ENCODE measurements around the gene C14orf132. TPM values are rescaled to one million over a fixed set of nuclear protein-coding genes. Genes with fewer than 3 reads are reported as not detected.

C14orf132 gene
- total and polyA plus RNA-seq, 2 donors (not counting 1 experiment from before 2014, with no cell fraction given), result 0.30 to 0.85 TPM

DNA sequence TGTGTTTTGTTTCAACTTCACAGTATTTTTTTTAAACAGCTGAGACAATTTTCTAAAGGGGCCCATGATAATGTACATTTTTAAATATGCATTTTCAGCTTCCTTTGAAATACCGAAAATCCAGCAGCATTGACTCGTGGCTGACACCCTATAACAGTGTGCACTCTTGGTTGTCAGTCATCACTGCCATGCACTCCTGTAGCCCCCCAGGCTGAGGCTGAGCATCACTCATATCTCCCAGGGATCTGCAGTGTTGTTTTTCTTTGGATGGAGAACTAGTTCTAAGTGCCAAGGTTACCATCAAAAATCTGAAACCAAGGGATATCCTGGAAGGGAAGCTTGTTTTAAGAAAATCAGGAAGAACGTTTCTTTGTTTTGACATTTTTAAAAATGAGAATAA lies 81.2 kb downstream of the C14orf132 start:
- Mint-ChIP-seq H3K4me3 (no peak overlapping the region), H3K9me3 (ENCODE audit: insufficient read depth) (peaks cover 2% of the 10 kb centered on the region), H3K27ac (no peak overlapping the region), H3K4me1 (peaks cover 17% of the 10 kb centered on the region), H3K27me3 (peaks cover 9% of the 10 kb centered on the region)
- Histone ChIP-seq H3K4me2 (replicated peaks; ENCODE audit: low read depth, low read length, poor library complexity, severe bottlenecking) (no peak overlapping the region), H3K36me3 (replicated peaks in 1 of 2; ENCODE audit: control extremely low read depth in 1 of 2, control insufficient read depth in 1 of 2, extremely low read depth in 1 of 2, insufficient read depth in 2 of 2, low read length in 1 of 2) (no peaks in the 10 kb centered on the region), H3K4me3 (ENCODE audit: control extremely low read depth in 1 of 5, extremely low read depth in 1 of 5, insufficient read depth in 1 of 5, low read depth in 2 of 5, low read length in 4 of 5) (no peak overlapping the region), H3K79me2 (ENCODE audit: control insufficient read depth, insufficient read depth, low read length) (no peaks in the 10 kb centered on the region), H3K4me1 (ENCODE audit: control insufficient read depth in 2 of 2, insufficient read depth in 2 of 2, low read length in 2 of 2) (peaks cover 0 to 17% of the 10 kb centered on the region in 2 donors), H2AFZ (ENCODE audit: insufficient read depth, low read depth, low read length, poor library complexity, severe bottlenecking) (no peak overlapping the region), H3K9ac (ENCODE audit: low read length) (no peak overlapping the region), H4K20me1 (ENCODE audit: control insufficient read depth, insufficient read depth, low read length, poor library complexity, severe bottlenecking) (no peaks in the 10 kb centered on the region), H3K27ac (ENCODE audit: low read length in 2 of 2) (no peak overlapping the region), H3K27me3 (replicated peaks in 1 of 4; ENCODE audit: control extremely low read depth in 1 of 4, control insufficient read depth in 3 of 4, insufficient read depth in 4 of 4, low read length in 3 of 4) (peaks cover 0 to 5% (median 2%) of the 10 kb centered on the region in 4 experiments), H3K9me3 (ENCODE audit: control extremely low read depth in 1 of 3, control insufficient read depth in 2 of 3, insufficient read depth in 1 of 3, low read length in 2 of 3) (peaks cover 0 to 6% (median 0%) of the 10 kb centered on the region in 3 donors)
- no peak for DNase-seq
- intact Hi-C loops (cut with micrococcal nuclease), result no loop called here
- TF ChIP-seq, protein P1, sequence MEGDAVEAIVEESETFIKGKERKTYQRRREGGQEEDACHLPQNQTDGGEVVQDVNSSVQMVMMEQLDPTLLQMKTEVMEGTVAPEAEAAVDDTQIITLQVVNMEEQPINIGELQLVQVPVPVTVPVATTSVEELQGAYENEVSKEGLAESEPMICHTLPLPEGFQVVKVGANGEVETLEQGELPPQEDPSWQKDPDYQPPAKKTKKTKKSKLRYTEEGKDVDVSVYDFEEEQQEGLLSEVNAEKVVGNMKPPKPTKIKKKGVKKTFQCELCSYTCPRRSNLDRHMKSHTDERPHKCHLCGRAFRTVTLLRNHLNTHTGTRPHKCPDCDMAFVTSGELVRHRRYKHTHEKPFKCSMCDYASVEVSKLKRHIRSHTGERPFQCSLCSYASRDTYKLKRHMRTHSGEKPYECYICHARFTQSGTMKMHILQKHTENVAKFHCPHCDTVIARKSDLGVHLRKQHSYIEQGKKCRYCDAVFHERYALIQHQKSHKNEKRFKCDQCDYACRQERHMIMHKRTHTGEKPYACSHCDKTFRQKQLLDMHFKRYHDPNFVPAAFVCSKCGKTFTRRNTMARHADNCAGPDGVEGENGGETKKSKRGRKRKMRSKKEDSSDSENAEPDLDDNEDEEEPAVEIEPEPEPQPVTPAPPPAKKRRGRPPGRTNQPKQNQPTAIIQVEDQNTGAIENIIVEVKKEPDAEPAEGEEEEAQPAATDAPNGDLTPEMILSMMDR (IDR thresholded peaks at IDR 0.05), result no peak
- no peak for TF ChIP-seq EZH2 (IDR thresholded peaks at IDR 0.05; ENCODE audit: borderline replicate concordance, insufficient read depth, low read depth, low read length, poor library complexity, severe bottlenecking)
- no CpG with 5 or more reads among the region's 3 CpGs for WGBS (ENCODE audit: insufficient coverage)
- no peak for ATAC-seq (ENCODE audit: low read depth)
- ChIA-PET CTCF (no interaction called here), POLR2A (no interaction called here)

DNA sequence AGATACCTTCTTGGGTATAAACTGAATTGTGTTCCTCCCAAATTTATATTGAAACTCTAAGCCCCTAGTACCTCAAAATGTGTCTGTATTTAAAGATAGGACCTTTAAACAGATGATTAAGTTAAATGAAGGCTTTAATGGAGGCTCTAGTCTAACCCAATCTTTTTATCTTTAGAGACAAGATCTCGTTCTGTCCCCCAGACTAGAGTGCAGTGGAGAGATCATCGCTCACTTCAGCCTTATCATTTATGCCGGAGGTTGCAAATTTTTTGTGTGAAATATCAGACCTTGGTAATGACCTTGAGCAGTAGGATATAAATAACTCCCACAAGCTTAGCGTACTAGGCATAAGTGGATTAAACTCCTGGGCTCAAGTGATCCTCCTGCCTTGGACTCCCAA lies 81.8 kb downstream of the C14orf132 start:
- no peak for TF ChIP-seq EZH2 (IDR thresholded peaks at IDR 0.05; ENCODE audit: borderline replicate concordance, insufficient read depth, low read depth, low read length, poor library complexity, severe bottlenecking)
- TF ChIP-seq, protein P1 (IDR thresholded peaks at IDR 0.05), result no peak
- H3K9me3 ChIP-seq (ENCODE audit: control extremely low read depth in 1 of 3, control insufficient read depth in 2 of 3, insufficient read depth in 1 of 3, low read length in 2 of 3), result peaks cover 0 to 6% (median 0%) of the 10 kb centered on the region in 3 donors
- H3K27me3 ChIP-seq (replicated peaks in 1 of 4; ENCODE audit: control extremely low read depth in 1 of 4, control insufficient read depth in 3 of 4, insufficient read depth in 4 of 4, low read length in 3 of 4), result peaks cover 0 to 4% (median 2%) of the 10 kb centered on the region in 4 experiments
- DNase-seq, result no peak
- no peaks in the 10 kb centered on the region for H3K36me3 ChIP-seq (replicated peaks in 1 of 2; ENCODE audit: control extremely low read depth in 1 of 2, control insufficient read depth in 1 of 2, extremely low read depth in 1 of 2, insufficient read depth in 2 of 2, low read length in 1 of 2)
- POLR2A ChIA-PET, result no interaction called here
- CTCF ChIA-PET, result no interaction called here
- Mint-ChIP-seq H3K4me1 (peaks cover 21% of the 10 kb centered on the region), H3K4me3 (no peak overlapping the region), H3K27me3 (peaks cover 9% of the 10 kb centered on the region), H3K9me3 (ENCODE audit: insufficient read depth) (peaks cover 2% of the 10 kb centered on the region), H3K27ac (no peak overlapping the region)
- no peak overlapping the region for H3K4me3 ChIP-seq (ENCODE audit: control extremely low read depth in 1 of 5, extremely low read depth in 1 of 5, insufficient read depth in 1 of 5, low read depth in 2 of 5, low read length in 4 of 5)
- H2AFZ ChIP-seq (ENCODE audit: insufficient read depth, low read depth, low read length, poor library complexity, severe bottlenecking), result no peak overlapping the region
- intact Hi-C loops (cut with micrococcal nuclease), result no loop called here
- H3K4me2 ChIP-seq (replicated peaks; ENCODE audit: low read depth, low read length, poor library complexity, severe bottlenecking), result no peak overlapping the region
- no peak overlapping the region for H3K27ac ChIP-seq (ENCODE audit: low read length in 2 of 2)
- ATAC-seq (ENCODE audit: low read depth), result no peak
- peaks cover 5 to 23% of the 10 kb centered on the region in 2 donors for H3K4me1 ChIP-seq (ENCODE audit: control insufficient read depth in 2 of 2, insufficient read depth in 2 of 2, low read length in 2 of 2)
- no peak overlapping the region for H3K9ac ChIP-seq (ENCODE audit: low read length)
- no peaks in the 10 kb centered on the region for H3K79me2 ChIP-seq (ENCODE audit: control insufficient read depth, insufficient read depth, low read length)
- no CpG with 5 or more reads among the region's 4 CpGs for WGBS (ENCODE audit: insufficient coverage)
- H4K20me1 ChIP-seq (ENCODE audit: control insufficient read depth, insufficient read depth, low read length, poor library complexity, severe bottlenecking), result no peaks in the 10 kb centered on the region

All from B cell (primary cell).